ENCODE results near the gene VAPB.

The VAPB gene

GRCh38 chr20:58428364-58428763, 39.3 kb downstream of the VAPB start (continued):
- no peak for TF ChIP-seq PRDM4 (tag by site-specific recombination; IDR thresholded peaks at IDR 0.05)
- TF ChIP-seq ZNF211 (tag by site-specific recombination; IDR thresholded peaks at IDR 0.05; ENCODE audit: low read depth) = no peak
- TF ChIP-seq ZNF174 (tag by site-specific recombination; IDR thresholded peaks at IDR 0.05) = no peak
- no peak for TF ChIP-seq ZBTB17 (tag by site-specific recombination; IDR thresholded peaks at IDR 0.05)
- TF ChIP-seq ZNF670 (tag by site-specific recombination; IDR thresholded peaks at IDR 0.05; ENCODE audit: low read depth) = no peak
- TF ChIP-seq ZNF433 (tag by site-specific recombination; IDR thresholded peaks at IDR 0.05; ENCODE audit: low read depth) = no peak
- no peak for TF ChIP-seq ZSCAN30 (tag by site-specific recombination; IDR thresholded peaks at IDR 0.05)
- no peak for TF ChIP-seq ZNF416 (tag by site-specific recombination; IDR thresholded peaks at IDR 0.05)
- no peak for TF ChIP-seq OSR2 (tag by site-specific recombination; IDR thresholded peaks at IDR 0.05)
- TF ChIP-seq ZFP3 (tag by site-specific recombination; IDR thresholded peaks at IDR 0.05; ENCODE audit: low read depth) = no peak
- no peak for TF ChIP-seq ZNF274 (IDR thresholded peaks at IDR 0.05; ENCODE audit: low read length)
- TF ChIP-seq ZNF274 (tag by site-specific recombination; IDR thresholded peaks at IDR 0.05; ENCODE audit: borderline replicate concordance) = no peak
- no peak for TF ChIP-seq ZNF501 (tag by site-specific recombination; IDR thresholded peaks at IDR 0.05)

- no peaks in the 10 kb centered on the region for H3K9me3 ChIP-seq (ENCODE audit: control insufficient read depth, insufficient read depth, low read depth, low read length)
- ChIA-PET POLR2A (no interaction called here), CTCF (no interaction called here)
- peaks cover 0 to 50% of the 10 kb centered on the region in 2 experiments; a peak in 2 of 3 replicates for H3K36me3 ChIP-seq (ENCODE audit: control insufficient read depth in 2 of 2, insufficient read depth in 1 of 2, low read length in 2 of 2)
- TF ChIP-seq ZNF114 (tag by site-specific recombination; IDR thresholded peaks at IDR 0.05) = no peak
- TF ChIP-seq GLIS1 (tag by site-specific recombination; IDR thresholded peaks at IDR 0.05) = no peak
- TF ChIP-seq ZNF624 (tag by site-specific recombination; IDR thresholded peaks at IDR 0.05) = no peak
- H3K4me3 ChIP-seq (ENCODE audit: low read depth, low read length) = no peak overlapping the region
- H3K4me1 ChIP-seq (ENCODE audit: control insufficient read depth, insufficient read depth, low read length) = no peaks in the 10 kb centered on the region; the same call in 1 of the 2 replicates
- H3K27ac ChIP-seq (ENCODE audit: extremely low read depth, low read depth, low read length) = no peak overlapping the region
These were observed 40.3 kb downstream of the VAPB start for GRCh38 chr20:58429303-58429702.

GRCh38 chr20:58431134-58431533, 42.1 kb downstream of the VAPB start:
- POLR2A ChIA-PET = interaction anchor here (1.2 kb wide), 1 partner anchor 10 kb away, joined by 3 read pairs; no protein-coding TSS in a partner anchor
- peaks cover 0 to 52% of the 10 kb centered on the region in 2 experiments; a peak in 2 of 3 replicates for H3K36me3 ChIP-seq (ENCODE audit: control insufficient read depth in 2 of 2, insufficient read depth in 1 of 2, low read length in 2 of 2)
- CTCF ChIA-PET = interaction anchor here (0.7 kb wide), 1 partner anchor 33 kb away, joined by 3 read pairs; no protein-coding TSS in a partner anchor
- no peaks in the 10 kb centered on the region for H3K9me3 ChIP-seq (ENCODE audit: control insufficient read depth, insufficient read depth, low read depth, low read length)
- no peaks in the 10 kb centered on the region for H3K4me1 ChIP-seq (ENCODE audit: control insufficient read depth, insufficient read depth, low read length)
- H3K4me3 ChIP-seq (ENCODE audit: low read depth, low read length) = no peak overlapping the region
- H3K27ac ChIP-seq (ENCODE audit: extremely low read depth, low read depth, low read length) = no peak overlapping the region
- TF ChIP-seq ELK4 (IDR thresholded peaks at IDR 0.05; ENCODE audit: borderline replicate concordance, low read depth, low read length) = no peak
- no peak for TF ChIP-seq ZNF580 (tag by site-specific recombination; IDR thresholded peaks at IDR 0.05)
- no peak for TF ChIP-seq ZFP37 (tag by site-specific recombination; IDR thresholded peaks at IDR 0.05)
- no peak for TF ChIP-seq ZNF280C (tag by site-specific recombination; IDR thresholded peaks at IDR 0.05)
- TF ChIP-seq ZNF157 (tag by site-specific recombination; IDR thresholded peaks at IDR 0.05) = no peak
- no peak for TF ChIP-seq ZBTB21 (tag by site-specific recombination; IDR thresholded peaks at IDR 0.05)
- TF ChIP-seq ZSCAN4 (tag by site-specific recombination; IDR thresholded peaks at IDR 0.05) = no peak
- no peak for TF ChIP-seq ZNF544 (tag by site-specific recombination; IDR thresholded peaks at IDR 0.05)
- TF ChIP-seq ZNF548 (tag by site-specific recombination; IDR thresholded peaks at IDR 0.05) = no peak
- no peak for TF ChIP-seq KLF9 (tag by site-specific recombination; IDR thresholded peaks at IDR 0.05; ENCODE audit: low read depth)
- no peak for TF ChIP-seq ZNF335 (tag by site-specific recombination; conservative IDR thresholded peaks at IDR 0.05)

Measured in HEK293 (cell line).